ENCODE data around the gene EYA2. TPM values are rescaled to one million over a fixed set of nuclear protein-coding genes. Genes with fewer than 3 reads are reported as not detected.

The EYA2 gene
- total RNA-seq, 1 donor from 2014 or later, result 15.4 TPM

DNA sequence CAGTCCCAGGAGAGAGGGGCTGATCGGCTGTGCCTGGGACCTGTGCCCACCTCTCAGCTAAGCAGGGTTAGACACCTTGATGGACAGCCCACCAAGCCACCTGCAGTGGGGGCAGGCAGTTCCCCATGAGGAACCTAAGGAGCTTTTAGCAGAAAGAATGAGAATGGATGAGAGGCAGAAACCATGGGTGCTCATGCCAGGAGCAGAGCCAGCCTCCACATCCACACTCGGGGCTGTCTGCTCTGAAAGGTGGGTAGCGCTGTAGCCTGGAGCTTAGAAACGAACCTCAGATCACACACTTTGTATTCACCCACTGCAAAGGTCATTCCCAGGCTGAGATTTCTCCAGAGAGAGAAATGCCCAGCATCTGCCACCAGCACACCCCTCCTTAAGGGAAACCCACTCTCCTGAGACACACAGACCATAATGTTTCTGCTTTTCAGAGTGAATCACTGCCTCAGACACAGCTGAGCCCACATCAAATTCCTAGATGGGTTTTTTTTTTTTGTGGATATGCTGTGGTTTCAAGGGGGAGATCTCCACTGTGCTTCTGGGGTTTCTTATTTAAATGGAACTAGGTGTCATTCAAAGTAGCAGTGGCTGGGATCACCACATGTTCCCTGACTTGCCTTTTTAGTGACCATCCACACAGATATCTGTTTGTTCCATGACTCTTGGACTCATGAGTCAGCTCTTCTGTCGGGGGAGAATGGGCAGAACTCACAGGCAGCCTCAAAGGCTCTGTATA is 218.9 kb downstream of the EYA2 start:
- no peak overlapping the region for H3K27ac ChIP-seq
- H3K4me3 ChIP-seq, result no peak overlapping the region
- TF ChIP-seq, protein P1, sequence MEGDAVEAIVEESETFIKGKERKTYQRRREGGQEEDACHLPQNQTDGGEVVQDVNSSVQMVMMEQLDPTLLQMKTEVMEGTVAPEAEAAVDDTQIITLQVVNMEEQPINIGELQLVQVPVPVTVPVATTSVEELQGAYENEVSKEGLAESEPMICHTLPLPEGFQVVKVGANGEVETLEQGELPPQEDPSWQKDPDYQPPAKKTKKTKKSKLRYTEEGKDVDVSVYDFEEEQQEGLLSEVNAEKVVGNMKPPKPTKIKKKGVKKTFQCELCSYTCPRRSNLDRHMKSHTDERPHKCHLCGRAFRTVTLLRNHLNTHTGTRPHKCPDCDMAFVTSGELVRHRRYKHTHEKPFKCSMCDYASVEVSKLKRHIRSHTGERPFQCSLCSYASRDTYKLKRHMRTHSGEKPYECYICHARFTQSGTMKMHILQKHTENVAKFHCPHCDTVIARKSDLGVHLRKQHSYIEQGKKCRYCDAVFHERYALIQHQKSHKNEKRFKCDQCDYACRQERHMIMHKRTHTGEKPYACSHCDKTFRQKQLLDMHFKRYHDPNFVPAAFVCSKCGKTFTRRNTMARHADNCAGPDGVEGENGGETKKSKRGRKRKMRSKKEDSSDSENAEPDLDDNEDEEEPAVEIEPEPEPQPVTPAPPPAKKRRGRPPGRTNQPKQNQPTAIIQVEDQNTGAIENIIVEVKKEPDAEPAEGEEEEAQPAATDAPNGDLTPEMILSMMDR (IDR thresholded peaks at IDR 0.05), result no peak
- H3K4me1 ChIP-seq, result peaks cover 3 to 11% of the 10 kb centered on the region in 2 donors
- no peaks in the 10 kb centered on the region for H3K27me3 ChIP-seq
- H3K9me3 ChIP-seq, result peaks cover 0 to 10% of the 10 kb centered on the region in 2 donors
- DNase-seq (ENCODE audit: low spot score in 2 of 2), result no peak
- intact Hi-C loops (cut with DNase I), result no loop called here
- H3K36me3 ChIP-seq, result no peaks in the 10 kb centered on the region

DNA sequence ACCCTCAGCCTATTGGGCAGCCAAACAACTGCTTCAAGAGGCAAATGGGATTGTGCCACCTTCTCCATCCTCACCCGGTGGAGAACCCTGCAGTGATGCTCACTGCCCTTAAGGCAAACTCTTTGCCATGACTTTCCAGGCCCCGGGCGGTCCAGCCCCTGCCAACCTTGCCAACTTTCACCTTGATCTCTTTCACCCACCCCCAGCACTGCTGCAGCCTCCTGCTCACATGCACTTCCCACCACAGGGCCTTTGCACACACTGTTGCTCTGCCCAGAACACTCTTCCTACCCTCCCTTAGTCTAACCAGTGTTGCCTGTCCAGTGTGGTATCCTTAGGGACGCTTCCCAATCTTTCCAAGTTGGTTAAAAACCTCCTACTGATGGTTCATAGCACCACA is 221.1 kb downstream of the EYA2 start:
- no peaks in the 10 kb centered on the region for H3K27me3 ChIP-seq
- no peak for DNase-seq (ENCODE audit: low spot score in 2 of 2)
- no peak overlapping the region for H3K27ac ChIP-seq
- intact Hi-C loops (cut with DNase I), result no loop called here
- H3K4me3 ChIP-seq, result no peak overlapping the region
- peaks cover 3 to 11% of the 10 kb centered on the region in 2 donors for H3K4me1 ChIP-seq
- TF ChIP-seq, protein P1 (IDR thresholded peaks at IDR 0.05), result no peak
- H3K36me3 ChIP-seq, result no peaks in the 10 kb centered on the region
- peaks cover 0 to 7% of the 10 kb centered on the region in 2 donors for H3K9me3 ChIP-seq

DNA sequence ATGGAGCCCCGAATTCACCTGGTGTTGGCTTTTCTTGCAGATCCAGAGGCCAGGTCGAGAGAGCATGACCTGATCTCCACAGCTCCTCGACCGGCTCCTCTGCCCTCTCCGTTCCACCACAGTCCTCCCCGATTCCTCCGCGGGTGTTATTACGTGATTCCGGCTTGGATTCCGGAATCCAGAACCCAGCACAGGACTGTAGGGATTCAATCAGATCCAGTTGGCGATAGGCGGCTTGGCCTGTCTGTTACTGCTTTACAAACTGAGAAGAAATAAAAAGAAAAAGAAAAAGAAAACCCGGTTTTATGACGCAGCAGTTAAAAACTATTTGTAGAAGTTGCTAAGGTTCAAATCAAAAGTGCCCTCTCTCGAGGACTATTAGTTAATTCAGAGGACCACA is 222.7 kb downstream of the EYA2 start:
- H3K4me3 ChIP-seq, result peak overlapping the region in 1 of 2 donors; percentile 2
- no peak for DNase-seq (ENCODE audit: low spot score in 2 of 2)
- H3K4me1 ChIP-seq, result peaks cover 3 to 11% of the 10 kb centered on the region in 2 donors
- H3K27ac ChIP-seq, result peak overlapping the region; percentile 74 to 82
- H3K9me3 ChIP-seq, result no peaks in the 10 kb centered on the region
- TF ChIP-seq, protein P1 (IDR thresholded peaks at IDR 0.05), result no peak
- intact Hi-C loops (cut with DNase I), result no loop called here
- no peaks in the 10 kb centered on the region for H3K27me3 ChIP-seq
- no peaks in the 10 kb centered on the region for H3K36me3 ChIP-seq

DNA sequence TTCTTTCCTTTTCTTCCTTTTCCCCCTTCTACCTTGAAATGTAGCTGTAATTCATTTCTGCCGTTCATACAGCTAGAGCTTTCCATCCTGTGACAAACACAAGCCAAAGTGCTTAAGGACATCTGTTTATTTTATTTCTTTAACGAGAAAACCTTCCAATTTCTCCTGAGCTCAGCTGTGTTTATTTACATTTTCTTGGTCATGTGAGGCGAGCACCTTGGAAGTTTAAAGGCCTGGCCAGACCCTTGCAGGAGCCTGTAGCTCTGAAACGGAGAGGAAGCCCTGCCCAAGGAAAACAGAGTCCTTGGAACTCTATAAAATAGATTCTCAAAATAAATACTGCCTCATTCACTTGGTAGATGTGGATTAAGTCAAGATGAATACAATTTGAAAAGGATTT is 223.1 kb downstream of the EYA2 start:
- Histone ChIP-seq H3K27me3 (no peaks in the 10 kb centered on the region), H3K27ac (peak overlapping the region; percentile 74 to 82), H3K4me1 (peaks cover 3 to 11% of the 10 kb centered on the region in 2 donors), H3K4me3 (peak overlapping the region in 1 of 2 donors; percentile 2), H3K9me3 (no peaks in the 10 kb centered on the region), H3K36me3 (no peaks in the 10 kb centered on the region)
- TF ChIP-seq, protein P1 (IDR thresholded peaks at IDR 0.05), result no peak
- DNase-seq (ENCODE audit: low spot score in 2 of 2), result no peak
- intact Hi-C loops (cut with DNase I), result no loop called here

DNA sequence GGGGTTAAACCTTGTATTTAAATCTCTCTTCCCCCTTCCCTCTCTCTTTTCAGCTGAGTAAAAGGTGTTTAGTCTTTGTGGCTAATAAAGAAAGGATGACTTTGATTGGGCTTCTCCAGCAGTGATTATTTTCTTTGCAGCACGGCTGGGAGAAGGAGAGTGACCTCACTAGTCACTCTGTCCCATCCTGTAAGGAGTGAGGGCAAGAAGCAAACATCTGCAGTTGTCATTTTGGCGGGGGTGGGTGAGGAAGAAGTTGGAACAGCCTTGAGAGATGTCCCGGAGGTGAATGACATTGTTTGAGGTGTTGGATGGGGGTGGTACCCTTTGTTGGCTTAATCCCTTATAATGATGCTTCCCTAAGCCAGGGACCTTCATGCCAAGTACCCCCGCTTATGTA is 223.6 kb downstream of the EYA2 start:
- Histone ChIP-seq H3K27me3 (no peaks in the 10 kb centered on the region), H3K9me3 (no peaks in the 10 kb centered on the region), H3K27ac (peak overlapping the region; percentile 74 to 82), H3K4me3 (no peak overlapping the region), H3K36me3 (no peaks in the 10 kb centered on the region), H3K4me1 (peaks cover 3 to 11% of the 10 kb centered on the region in 2 donors)
- TF ChIP-seq, protein P1 (IDR thresholded peaks at IDR 0.05), result no peak
- intact Hi-C loops (cut with DNase I), result no loop called here
- DNase-seq (ENCODE audit: low spot score in 2 of 2), result no peak
